CD14-positive monocyte (primary cell): Measurements from ENCODE around the gene TANC1. TPM values are rescaled to one million over a fixed set of nuclear protein-coding genes. Genes with fewer than 3 reads are reported as not detected.

Source experiments
- DNase-seq, 3 donors: peaks; one replicate each; pipeline ENCODE4 v3.0.0-alpha.2; 2011 to 2022
- H2AFZ ChIP-seq: 2 replicates; pipeline ENCODE4 v1.6.0; 2012; ENCODE audit warnings: mild to moderate bottlenecking, low read depth, low read length, inconsistent platforms; ENCODE audit not compliant: insufficient read depth, poor library complexity, severe bottlenecking
- H3K27ac ChIP-seq, 2 donors: 1 replicate in 1 of 2; 2 replicates in 1 of 2; pipeline ENCODE4 v1.5.1; 2012 to 2013; ENCODE audit warnings: low read length in 2 of 2, control low read depth in 1 of 2, inconsistent platforms in 1 of 2, low read depth in 1 of 2, mild to moderate bottlenecking in 1 of 2
- H3K27me3 ChIP-seq, 2 donors: one replicate each; pipeline versions ENCODE4 v1.6.0 to v1.6.1; 2011 to 2013; ENCODE audit warnings: low read length in 2 of 2; ENCODE audit not compliant: control insufficient read depth in 2 of 2, insufficient read depth in 2 of 2
- H3K36me3 ChIP-seq, 2 donors: replicated peaks in 1 of 2; 1 replicate in 1 of 2; 2 replicates in 1 of 2; pipeline versions ENCODE4 v1.5.1 to v1.6.1; 2012 to 2013; ENCODE audit warnings: low read length in 2 of 2, control low read depth in 1 of 2, inconsistent platforms in 1 of 2, mild to moderate bottlenecking in 1 of 2; ENCODE audit not compliant: insufficient read depth in 2 of 2, control insufficient read depth in 1 of 2
- H3K4me1 ChIP-seq, 2 donors: 1 replicate in 1 of 2; 2 replicates in 1 of 2; pipeline versions ENCODE4 v1.5.1 to v1.6.1; 2012 to 2013; ENCODE audit warnings: low read length in 2 of 2, control low read depth in 1 of 2, inconsistent platforms in 1 of 2, mild to moderate bottlenecking in 1 of 2, moderate library complexity in 1 of 2; ENCODE audit not compliant: insufficient read depth in 2 of 2, control insufficient read depth in 1 of 2
- H3K4me2 ChIP-seq: replicated peaks from 2 replicates; pipeline ENCODE3; 2012; ENCODE audit warnings: low read length, moderate library complexity, mild to moderate bottlenecking; ENCODE audit not compliant: poor library complexity, severe bottlenecking; ENCODE audit errors: extremely low read depth
- H3K4me3 ChIP-seq, 3 experiments: fragments of 200-600 bp in 1 of 3; sonication (generic) in 1 of 3; replicated peaks in 1 of 3; 1 replicate in 2 of 3; 2 replicates in 1 of 3; pipeline ENCODE4 v1.5.1; 2011 to 2013; ENCODE audit warnings: low read length in 3 of 3, mild to moderate bottlenecking in 3 of 3, control low read depth in 2 of 3, low read depth in 2 of 3, inconsistent platforms in 1 of 3, moderate library complexity in 1 of 3
- H3K79me2 ChIP-seq: 2 replicates; pipeline ENCODE4 v1.6.0; 2012; ENCODE audit warnings: mild to moderate bottlenecking, control low read depth, inconsistent platforms, low read length, moderate library complexity; ENCODE audit not compliant: insufficient read depth
- H3K9ac ChIP-seq: 2 replicates; pipeline ENCODE4 v1.6.0; 2017; ENCODE audit warnings: low read length, mild to moderate bottlenecking; ENCODE audit not compliant: insufficient read depth, poor library complexity, severe bottlenecking
- H3K9me3 ChIP-seq, 2 donors: replicated peaks in 1 of 2; 1 replicate in 1 of 2; 2 replicates in 1 of 2; pipeline versions ENCODE4 v1.5.1 to v1.6.1; 2012 to 2013; ENCODE audit warnings: low read length in 2 of 2, control low read depth in 1 of 2; ENCODE audit not compliant: control insufficient read depth in 1 of 2, insufficient read depth in 1 of 2
- H4K20me1 ChIP-seq: 2 replicates; pipeline ENCODE4 v1.6.0; 2012; ENCODE audit warnings: mild to moderate bottlenecking, low read length, control low read depth, moderate library complexity; ENCODE audit not compliant: insufficient read depth
- H3K27ac Mint-ChIP-seq, 7 donors: one replicate each; pipeline ENCODE4 v1.8.0; 2020; ENCODE audit warnings: mild to moderate bottlenecking in 7 of 7, mixed read lengths in 7 of 7, moderate library complexity in 6 of 7, inconsistent platforms in 2 of 7
- H3K27me3 Mint-ChIP-seq, 3 donors: one replicate each; pipeline ENCODE4 v1.8.0; 2021 to 2022; ENCODE audit warnings: low read depth in 3 of 3, mild to moderate bottlenecking in 3 of 3, mixed read lengths in 3 of 3, moderate library complexity in 3 of 3, inconsistent platforms in 1 of 3
- H3K36me3 Mint-ChIP-seq, 2 donors: one replicate each; pipeline ENCODE4 v1.8.0; 2020; ENCODE audit warnings: mixed read lengths in 2 of 2, inconsistent platforms in 1 of 2, mild to moderate bottlenecking in 1 of 2
- H3K4me1 Mint-ChIP-seq: one replicate; pipeline ENCODE4 v1.8.0; 2020; ENCODE audit warnings: mild to moderate bottlenecking, mixed read lengths
- H3K4me3 Mint-ChIP-seq, 2 donors: one replicate each; pipeline ENCODE4 v1.8.0; 2020; ENCODE audit warnings: mild to moderate bottlenecking in 2 of 2, mixed read lengths in 2 of 2, moderate library complexity in 1 of 2
- H3K9me3 Mint-ChIP-seq, 7 donors: one replicate each; pipeline ENCODE4 v1.8.0; 2020 to 2022; ENCODE audit warnings: mixed read lengths in 7 of 7, mild to moderate bottlenecking in 6 of 7, moderate library complexity in 6 of 7, inconsistent platforms in 2 of 7
- CTCF ChIP-seq: fragments of 200-600 bp; IDR thresholded peaks from one replicate; pipeline ENCODE4 v1.8.0; 2022; ENCODE audit warnings: antibody characterized with exemption, mild to moderate bottlenecking
- WGBS: methylation state at CpG from one replicate; pipeline ENCODE4 v1.1.5; 2013; ENCODE audit warnings: missing lambda C conversion rate; ENCODE audit not compliant: insufficient coverage; 5-methylcytosine and 5-hydroxymethylcytosine counted together
- intact Hi-C, 2 donors: fragments of 100-400 bp; cut with micrococcal nuclease; formaldehyde crosslinking; loops; one replicate each; pipeline versions ENCODE4 v1.15.0 to v1.15.1; 2023
- polyA plus RNA-seq, 3 donors: library from polyadenylated mRNA; depleted of rRNA in 1 of 3; unstranded in 2 of 3; stranded (reverse) in 1 of 3; fragments of 300-500 nt in 2 of 3; fragments of >200 nt in 1 of 3; fragmentation: Illumina TruSeq in 2 of 3; gene quantifications; 1 replicate in 2 of 3; 2 replicates in 1 of 3; pipeline ENCODE4 v1.2.3, GENCODE V29; 2012 to 2021

TANC1 gene
- polyA plus RNA-seq, 3 donors: 0.04 TPM; not detected in 2

GRCh38 chr2:159155791-159156190 is 187.4 kb downstream of the TANC1 start:
- intact Hi-C loops: no loop called here
- no peak overlapping the region for H3K4me2 ChIP-seq
- H3K79me2 ChIP-seq: no peaks in the 10 kb centered on the region
- no peak overlapping the region for H3K4me3 ChIP-seq
- WGBS: no CpG with 5 or more reads among the region's 1 CpG
- Mint-ChIP-seq H3K4me1 (peaks cover 14% of the 10 kb centered on the region), H3K4me3 (no peak overlapping the region), H3K9me3 (no peaks in the 10 kb centered on the region), H3K27ac (no peak overlapping the region), H3K36me3 (no peaks in the 10 kb centered on the region), H3K27me3 (no peaks in the 10 kb centered on the region)
- H3K9me3 ChIP-seq: no peaks in the 10 kb centered on the region
- no peak overlapping the region for H3K27ac ChIP-seq
- no peak for TF ChIP-seq CTCF
- no peaks in the 10 kb centered on the region for H3K36me3 ChIP-seq
- H2AFZ ChIP-seq: no peak overlapping the region
- H4K20me1 ChIP-seq: no peaks in the 10 kb centered on the region
- H3K27me3 ChIP-seq: no peaks in the 10 kb centered on the region
- no peak overlapping the region for H3K9ac ChIP-seq
- H3K4me1 ChIP-seq: peaks cover 7 to 15% of the 10 kb centered on the region in 2 donors
- no peak for DNase-seq

- intact Hi-C loops: no loop called here
- H3K79me2 ChIP-seq: no peaks in the 10 kb centered on the region
- no peak overlapping the region for H3K4me2 ChIP-seq
- H3K4me1 Mint-ChIP-seq: peaks cover 20% of the 10 kb centered on the region
- no peaks in the 10 kb centered on the region for H4K20me1 ChIP-seq
- TF ChIP-seq CTCF: no peak
- 92% methylated on average over 7 of the region's 8 CpGs for WGBS
- H3K9ac ChIP-seq: no peak overlapping the region
- no peak overlapping the region for H3K27ac ChIP-seq
- no peaks in the 10 kb centered on the region for H3K27me3 Mint-ChIP-seq
- no peaks in the 10 kb centered on the region for H3K27me3 ChIP-seq
- no peak overlapping the region for H3K4me3 Mint-ChIP-seq
- DNase-seq: no peak
- H3K9me3 Mint-ChIP-seq: no peaks in the 10 kb centered on the region
- H3K36me3 ChIP-seq: no peaks in the 10 kb centered on the region
- H2AFZ ChIP-seq: no peak overlapping the region
- no peak overlapping the region for H3K4me3 ChIP-seq
- no peak overlapping the region for H3K27ac Mint-ChIP-seq
- peaks cover 11 to 21% of the 10 kb centered on the region in 2 donors for H3K4me1 ChIP-seq
- no peaks in the 10 kb centered on the region for H3K9me3 ChIP-seq
- no peaks in the 10 kb centered on the region for H3K36me3 Mint-ChIP-seq
Observed at GRCh38 chr2:159156834-159157233, 188.4 kb downstream of the TANC1 start.
